ENCODE results near the gene CTU2. TPM values are rescaled to one million over a fixed set of nuclear protein-coding genes. Genes with fewer than 3 reads are reported as not detected.
A peak's percentile ranks its signal among the peaks of the same experiment; 100 is the strongest.

Gene CTU2
- polyA plus RNA-seq, 1 experiment = 16.9 TPM

DNA sequence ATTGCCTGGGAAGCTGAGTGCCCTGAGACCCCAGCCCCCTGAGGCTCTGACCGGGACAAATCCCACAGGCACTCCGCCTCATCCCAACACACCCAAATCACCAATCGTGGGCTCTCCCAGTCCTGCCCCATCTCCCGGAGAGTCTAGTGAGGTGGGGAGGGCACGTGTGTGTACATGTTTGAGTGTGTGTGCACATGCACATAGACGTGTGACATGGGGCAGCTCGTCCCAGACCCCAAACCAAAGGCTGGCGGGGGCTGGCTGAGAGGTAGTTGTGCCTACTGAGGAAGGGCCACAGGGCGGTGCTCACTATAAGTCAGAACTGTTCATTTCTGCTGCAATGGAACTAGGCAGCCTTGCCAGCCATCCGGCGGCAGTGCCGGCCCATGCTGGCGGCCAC is 28.6 kb upstream of the CTU2 start:
- POLR2A ChIA-PET = no interaction called here

DNA sequence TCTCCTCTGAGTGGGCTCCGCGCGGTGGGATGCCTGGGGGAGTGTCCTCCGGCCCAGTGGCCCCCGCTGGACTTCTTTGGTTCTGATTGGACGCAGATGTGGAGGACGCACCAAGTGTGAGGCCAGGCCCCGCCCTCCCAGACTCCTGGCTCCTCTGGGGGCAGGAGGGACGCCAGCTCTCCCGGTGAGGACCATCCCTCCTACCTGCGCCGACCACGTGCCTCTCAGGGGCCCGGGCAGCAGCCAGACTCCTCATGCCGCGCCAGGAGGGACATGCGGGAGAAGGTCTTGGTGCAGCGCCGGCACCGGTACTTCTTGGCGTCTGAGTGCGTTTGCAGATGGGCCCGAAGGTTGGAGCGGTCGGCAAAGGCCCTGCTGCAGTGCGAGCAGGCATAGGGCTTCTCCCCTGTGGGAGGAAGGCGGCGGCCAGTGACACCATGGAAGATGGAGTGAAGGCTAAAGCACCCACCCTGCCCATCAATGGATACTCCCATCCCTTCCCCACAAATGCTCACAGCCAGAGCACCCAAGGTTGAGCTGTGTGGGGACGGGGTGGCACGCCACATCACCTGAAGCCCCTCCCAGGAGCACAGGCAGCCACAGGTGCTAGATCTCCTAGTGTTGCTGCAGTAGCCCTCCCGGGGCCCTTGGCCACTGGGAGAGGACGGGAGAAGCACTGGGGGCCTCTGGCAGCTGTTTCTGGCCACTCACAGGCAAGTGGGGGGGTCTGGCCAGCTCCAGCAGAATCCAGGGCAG is 27.9 kb upstream of the CTU2 start:
- ChIA-PET POLR2A (no interaction called here), CTCF (interaction anchor here (1.5 kb wide), 1 partner anchor 9 kb away, joined by 3 read pairs; no protein-coding TSS in a partner anchor)
- DNase-seq (ENCODE audit: low read depth) = no peak
- Histone ChIP-seq H3K27me3 (ENCODE audit: control insufficient read depth, insufficient read depth, low read length) (0 out of 2 replicates have a peak, but pooled peaks cover 2% of the 10 kb centered on the region), H3K4me3 (ENCODE audit: low read depth, low read length) (no peak overlapping the region), H3K36me3 (ENCODE audit: control insufficient read depth, insufficient read depth, low read length) (peaks cover 3% of the 10 kb centered on the region; the same call in 1 of the 2 replicates)
- TF ChIP-seq, protein P1, sequence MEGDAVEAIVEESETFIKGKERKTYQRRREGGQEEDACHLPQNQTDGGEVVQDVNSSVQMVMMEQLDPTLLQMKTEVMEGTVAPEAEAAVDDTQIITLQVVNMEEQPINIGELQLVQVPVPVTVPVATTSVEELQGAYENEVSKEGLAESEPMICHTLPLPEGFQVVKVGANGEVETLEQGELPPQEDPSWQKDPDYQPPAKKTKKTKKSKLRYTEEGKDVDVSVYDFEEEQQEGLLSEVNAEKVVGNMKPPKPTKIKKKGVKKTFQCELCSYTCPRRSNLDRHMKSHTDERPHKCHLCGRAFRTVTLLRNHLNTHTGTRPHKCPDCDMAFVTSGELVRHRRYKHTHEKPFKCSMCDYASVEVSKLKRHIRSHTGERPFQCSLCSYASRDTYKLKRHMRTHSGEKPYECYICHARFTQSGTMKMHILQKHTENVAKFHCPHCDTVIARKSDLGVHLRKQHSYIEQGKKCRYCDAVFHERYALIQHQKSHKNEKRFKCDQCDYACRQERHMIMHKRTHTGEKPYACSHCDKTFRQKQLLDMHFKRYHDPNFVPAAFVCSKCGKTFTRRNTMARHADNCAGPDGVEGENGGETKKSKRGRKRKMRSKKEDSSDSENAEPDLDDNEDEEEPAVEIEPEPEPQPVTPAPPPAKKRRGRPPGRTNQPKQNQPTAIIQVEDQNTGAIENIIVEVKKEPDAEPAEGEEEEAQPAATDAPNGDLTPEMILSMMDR (IDR thresholded peaks at IDR 0.05; ENCODE audit: insufficient read depth, low read depth, low read length) = no peak

More for the DNA sequence above, 28.6 kb upstream of the CTU2 start:
- Histone ChIP-seq H3K36me3 (ENCODE audit: control insufficient read depth, insufficient read depth, low read length) (peaks cover 3% of the 10 kb centered on the region; the same call in 1 of the 2 replicates), H3K4me3 (ENCODE audit: low read depth, low read length) (no peak overlapping the region), H3K27me3 (ENCODE audit: control insufficient read depth, insufficient read depth, low read length) (0 out of 2 replicates have a peak, but pooled peaks cover 2% of the 10 kb centered on the region)
- TF ChIP-seq, protein P1 (IDR thresholded peaks at IDR 0.05; ENCODE audit: insufficient read depth, low read depth, low read length) = no peak
- CTCF ChIA-PET = interaction anchor here (1.5 kb wide), 1 partner anchor 10 kb away, joined by 3 read pairs; no protein-coding TSS in a partner anchor
- no peak for DNase-seq (ENCODE audit: low read depth)

DNA sequence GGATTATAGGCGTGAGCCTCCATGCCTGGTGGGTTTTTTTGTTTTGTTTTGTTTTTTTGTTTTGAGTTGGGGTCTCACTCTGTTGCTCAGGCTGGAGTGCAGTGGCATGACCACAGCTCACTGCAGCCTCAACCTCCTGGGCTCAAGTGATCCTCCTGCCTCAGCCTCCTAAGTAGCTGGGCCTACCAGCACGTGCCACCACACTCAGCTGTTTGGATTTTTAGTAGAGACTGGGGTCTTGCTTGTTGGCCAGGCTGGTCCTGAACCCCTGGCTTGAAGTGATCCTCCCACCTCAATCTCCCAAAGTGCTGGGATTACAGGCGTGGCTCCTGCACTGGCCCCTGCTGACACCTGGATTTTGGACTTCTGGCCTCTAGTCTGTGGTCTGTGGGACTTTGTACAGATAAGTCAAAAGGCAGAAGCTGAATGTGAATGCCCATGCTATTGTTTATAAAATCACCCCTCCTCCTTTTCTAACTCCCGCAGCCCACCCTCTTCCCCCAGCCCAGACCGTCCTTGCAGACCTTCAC is 25.7 kb upstream of the CTU2 start:
- DNase-seq (ENCODE audit: low read depth) = no peak
- H3K27me3 ChIP-seq (ENCODE audit: control insufficient read depth, insufficient read depth, low read length) = 0 out of 2 replicates have a peak, but pooled peaks cover 2% of the 10 kb centered on the region
- ChIA-PET POLR2A (no interaction called here), CTCF (no interaction called here)
- no peak overlapping the region for H3K4me3 ChIP-seq (ENCODE audit: low read depth, low read length)
- TF ChIP-seq, protein P1 (IDR thresholded peaks at IDR 0.05; ENCODE audit: insufficient read depth, low read depth, low read length) = no peak
- peaks cover 2% of the 10 kb centered on the region; the same call in 1 of the 2 replicates for H3K36me3 ChIP-seq (ENCODE audit: control insufficient read depth, insufficient read depth, low read length)

DNA sequence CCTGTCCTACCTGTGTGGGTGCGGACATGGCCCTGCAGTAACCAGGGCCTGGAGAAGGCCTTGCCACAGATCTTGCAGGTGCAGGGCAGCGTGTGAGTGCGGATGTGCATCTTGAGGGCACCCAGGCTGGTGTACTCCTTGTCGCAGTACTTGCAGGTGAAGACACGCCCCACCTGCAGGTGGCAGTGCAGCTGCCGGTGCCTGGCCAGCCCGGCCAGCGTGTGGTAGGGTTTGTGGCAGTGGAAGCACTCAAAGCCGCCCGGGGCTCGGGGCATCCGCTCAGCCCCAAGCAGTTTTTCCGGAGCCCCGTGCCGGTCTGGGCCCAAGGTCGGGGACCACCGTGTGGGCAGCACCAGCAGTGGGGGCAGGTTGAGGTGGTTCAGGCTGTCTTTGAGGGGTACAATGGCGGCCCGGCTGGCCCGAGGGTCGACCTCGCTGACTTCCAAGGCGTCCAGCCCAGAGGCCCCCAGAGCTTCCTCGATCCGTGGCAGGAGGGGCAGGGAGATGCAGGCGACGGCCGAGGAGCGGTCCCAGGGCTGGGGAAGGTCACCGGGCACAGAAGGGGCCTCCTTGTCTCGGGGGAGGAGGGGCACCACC is 25.1 kb upstream of the CTU2 start:
- TF ChIP-seq, protein P1 (IDR thresholded peaks at IDR 0.05; ENCODE audit: insufficient read depth, low read depth, low read length) = peak; percentile 17; the same call in 1 of the 2 replicates
- Histone ChIP-seq H3K36me3 (ENCODE audit: control insufficient read depth, insufficient read depth, low read length) (peaks cover 2% of the 10 kb centered on the region; the same call in 1 of the 2 replicates), H3K27me3 (ENCODE audit: control insufficient read depth, insufficient read depth, low read length) (0 out of 2 replicates have a peak, but pooled peaks cover 2% of the 10 kb centered on the region), H3K4me3 (ENCODE audit: low read depth, low read length) (no peak overlapping the region)
- no peak for DNase-seq (ENCODE audit: low read depth)
- ChIA-PET POLR2A (no interaction called here), CTCF (no interaction called here)

All from BJ (cell line).